Right lobe of liver (tissue), 6 donors: ENCODE data around the gene SCAPER. TPM values are rescaled to one million over a fixed set of nuclear protein-coding genes. Genes with fewer than 3 reads are reported as not detected.
"Not testable (repeated sequence)": the region's sequence is repeated elsewhere in the genome, so short reads cannot be mapped to it uniquely, and the experiment has no call there.

Experiments used
- ATAC-seq, 4 donors: fragments of 200-7000 bp; cut with Tn5 transposase; one replicate each; pipeline ENCODE4 v1.9.1; 2020; ENCODE audit warnings: mild to moderate bottlenecking in 4 of 4, moderate library complexity in 4 of 4
- DNase-seq, 3 donors: peaks; one replicate each; pipeline ENCODE4 v3.0.0-alpha.2; 2020
- H3K27ac ChIP-seq, 3 donors: fragments of 200-600 bp; one replicate each; pipeline ENCODE4 v1.8.0; 2022
- H3K27me3 ChIP-seq, 2 donors: fragments of 200-600 bp; one replicate each; pipeline ENCODE4 v1.8.0; 2022
- H3K36me3 ChIP-seq, 4 donors: fragments of 200-600 bp; sonication (generic) in 1 of 4; one replicate each; pipeline versions ENCODE4 v1.5.1 to v1.8.0; 2017 to 2022; ENCODE audit warnings: control low read depth in 1 of 4
- H3K4me1 ChIP-seq, 4 donors: fragments of 200-600 bp; sonication (generic) in 1 of 4; one replicate each; pipeline versions ENCODE4 v1.5.1 to v1.8.0; 2017 to 2022; ENCODE audit warnings: control low read depth in 1 of 4
- H3K4me3 ChIP-seq, 3 donors: fragments of 200-600 bp; one replicate each; pipeline ENCODE4 v1.8.0; 2022
- H3K9me3 ChIP-seq, 4 donors: fragments of 200-600 bp; sonication (generic) in 1 of 4; one replicate each; pipeline versions ENCODE4 v1.5.1 to v1.8.0; 2017 to 2022; ENCODE audit warnings: control low read depth in 1 of 4
- CTCF ChIP-seq, 4 donors: fragments of 200-600 bp in 3 of 4; fragments of 450-650 bp in 1 of 4; IDR thresholded peaks; one replicate each; pipeline versions ENCODE4 v1.5.1 to v1.8.0; 2016 to 2022; ENCODE audit warnings: antibody characterized with exemption in 4 of 4, mild to moderate bottlenecking in 2 of 4
- POLR2A ChIP-seq: fragments of 450-650 bp; IDR thresholded peaks from one replicate; pipeline ENCODE4 v1.6.1; 2017; ENCODE audit warnings: antibody characterized with exemption, mild to moderate bottlenecking
- WGBS: methylation state at CpG from one replicate; pipeline ENCODE4 v1.1.6; 2018; ENCODE audit warnings: low coverage, low lambda C conversion rate; ENCODE audit not compliant: insufficient coverage; ENCODE audit errors: missing lambda C conversion rate; 5-methylcytosine and 5-hydroxymethylcytosine counted together
- intact Hi-C, 2 donors: fragments of 100-400 bp; cut with DNase I; formaldehyde crosslinking; loops; one replicate each; pipeline versions ENCODE4 v1.11.2 to v1.14.1; 2022
- total RNA-seq, 6 experiments: library from RNA; depleted of rRNA in 2 of 6; stranded (reverse); fragments of >200 nt in 2 of 6; fragmentation: NEBNext Ultra II Directional in 3 of 6; extraction: Animal tissue kit (Norgen Biotek cat#: 25700) in 3 of 6; gene quantifications; one replicate each; pipeline versions ENCODE4 v1.1.0 to v1.2.4, GENCODE V29; 2016 to 2023
- donor health status: DM: no; HTN: yes; CAD: no.
- donor health status: DM: no; HTN: no; CAD: no.
- donor health status: DM: no; HTN: no; CAD: no.
- donor health status: DM: no; HTN: yes; CAD: no.
- donor health status: DM: no; HTN: yes; CAD: no.

The SCAPER gene
- total RNA-seq, 6 experiments from 2014 or later: 6.7 to 17.3 (median 10.4) TPM

DNA sequence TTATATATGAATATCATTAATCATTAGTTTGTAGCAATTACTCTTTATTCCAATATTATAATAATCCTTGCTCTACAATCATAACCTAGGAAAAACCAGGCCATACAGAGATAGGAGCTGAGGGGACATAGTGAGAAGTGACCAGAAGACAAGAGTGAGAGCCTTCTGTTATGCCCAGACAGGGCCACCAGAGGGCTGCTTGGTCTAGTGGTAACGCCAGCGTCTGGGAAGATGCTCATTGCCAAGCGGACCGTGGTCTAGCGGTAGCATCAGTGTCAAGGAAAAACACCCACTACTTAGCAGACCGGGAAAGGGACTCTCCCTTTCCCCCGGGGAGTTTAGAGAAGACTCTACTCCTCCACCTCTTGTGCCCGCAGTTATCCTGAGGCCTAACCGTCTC is 172.8 kb downstream of the SCAPER start:
- ATAC-seq, H3K4me3 ChIP-seq, H3K9me3 ChIP-seq, intact Hi-C loops, DNase-seq, H3K27ac ChIP-seq, H3K4me1 ChIP-seq, H3K27me3 ChIP-seq: not testable (repeated sequence)
- peaks cover 0 to 17% (median 3%) of the 10 kb centered on the region in 4 donors for H3K36me3 ChIP-seq
- WGBS: 77% methylated on average over 3 of the region's 9 CpGs
- peak in 1 of 4 donors; percentile 5 for TF ChIP-seq CTCF (IDR thresholded peaks at IDR 0.05)

- intact Hi-C loops: no loop called here
- Histone ChIP-seq H3K36me3 (peaks cover 0 to 17% (median 5%) of the 10 kb centered on the region in 4 donors), H3K4me1 (no peaks in the 10 kb centered on the region), H3K27ac (no peak overlapping the region), H3K4me3 (no peak overlapping the region), H3K9me3 (no peaks in the 10 kb centered on the region), H3K27me3 (no peaks in the 10 kb centered on the region)
- TF ChIP-seq CTCF (IDR thresholded peaks at IDR 0.05) (no peak), POLR2A (no peak)
- DNase-seq (no peak), ATAC-seq (no peak)
Observed at GRCh38 chr15:76730262-76730661, 174.9 kb downstream of the SCAPER start.

DNA sequence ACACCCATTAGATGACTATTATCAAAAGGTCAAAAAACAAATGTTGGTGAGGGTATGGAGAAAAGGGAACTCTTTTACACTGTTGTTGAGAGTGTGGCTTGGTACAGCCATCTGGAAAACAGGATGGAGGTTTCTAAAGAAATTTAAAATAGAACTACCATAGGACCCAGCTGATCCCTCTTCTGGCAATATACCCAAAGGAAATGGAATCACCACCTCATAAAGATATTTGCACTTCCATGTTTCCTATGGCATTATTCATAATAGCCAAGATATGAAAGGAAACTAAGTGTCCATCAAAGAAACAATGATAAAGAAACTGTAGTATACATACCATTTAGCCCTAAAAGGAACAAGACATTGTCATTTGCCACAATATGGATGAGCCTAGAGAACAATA is 186.3 kb downstream of the SCAPER start:
- ATAC-seq (no peak), DNase-seq (no peak)
- Histone ChIP-seq H3K4me1 (no peaks in the 10 kb centered on the region), H3K27ac (no peak overlapping the region), H3K4me3 (no peak overlapping the region), H3K36me3 (no peaks in the 10 kb centered on the region), H3K9me3 (peaks cover 0 to 6% (median 0%) of the 10 kb centered on the region in 4 donors), H3K27me3 (no peaks in the 10 kb centered on the region)
- intact Hi-C loops: no loop called here
- TF ChIP-seq POLR2A (no peak), CTCF (IDR thresholded peaks at IDR 0.05) (no peak)

DNA sequence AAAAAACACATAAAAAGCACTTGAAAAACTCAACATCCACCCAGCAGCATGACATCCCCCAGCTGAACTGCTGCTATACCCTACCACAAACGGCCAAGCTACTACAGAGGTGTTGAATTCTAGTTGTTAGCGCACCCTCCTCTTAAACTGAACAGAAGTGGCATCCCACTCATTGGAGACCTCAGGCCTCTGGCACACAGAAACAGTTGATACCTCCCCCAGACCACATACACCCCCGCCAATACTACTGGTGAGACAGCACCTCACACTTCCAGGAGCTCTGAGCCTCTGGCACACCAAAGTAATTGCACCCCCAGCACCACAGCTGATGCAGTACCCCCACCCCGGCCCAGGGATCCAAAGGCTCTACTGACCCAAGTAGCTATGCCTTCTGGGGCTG is 190.2 kb downstream of the SCAPER start:
- no peak for ATAC-seq
- intact Hi-C loops: no loop called here
- no peak for TF ChIP-seq CTCF (IDR thresholded peaks at IDR 0.05)
- no peak for TF ChIP-seq POLR2A
- Histone ChIP-seq H3K36me3 (no peaks in the 10 kb centered on the region), H3K9me3 (peaks cover 0 to 6% (median 0%) of the 10 kb centered on the region in 4 donors), H3K27me3 (no peaks in the 10 kb centered on the region), H3K27ac (no peak overlapping the region), H3K4me1 (no peaks in the 10 kb centered on the region), H3K4me3 (no peak overlapping the region)
- 80% methylated on average over 2 of the region's 4 CpGs for WGBS
- no peak for DNase-seq

- no peaks in the 10 kb centered on the region for H3K27me3 ChIP-seq
- H3K4me3 ChIP-seq: no peak overlapping the region
- no peaks in the 10 kb centered on the region for H3K36me3 ChIP-seq
- no peak overlapping the region for H3K27ac ChIP-seq
- no peaks in the 10 kb centered on the region for H3K9me3 ChIP-seq
- no peak for ATAC-seq
- intact Hi-C loops: no loop called here
- WGBS: 67% methylated on average over 2 of the region's 2 CpGs
- DNase-seq: no peak
- TF ChIP-seq CTCF (IDR thresholded peaks at IDR 0.05): no peak
- no peaks in the 10 kb centered on the region for H3K4me1 ChIP-seq
Observed at GRCh38 chr15:76711351-76711827, 193.8 kb downstream of the SCAPER start.

GRCh38 chr15:76704032-76704431 is 201.1 kb downstream of the SCAPER start:
- H3K9me3 ChIP-seq, H3K4me1 ChIP-seq, H3K4me3 ChIP-seq, DNase-seq, ATAC-seq, intact Hi-C loops, H3K36me3 ChIP-seq, H3K27me3 ChIP-seq, H3K27ac ChIP-seq: not testable (repeated sequence)
- 100% methylated on average over 1 of the region's 1 CpG for WGBS
